ENCODE results near the gene RAPSN. TPM values are rescaled to one million over a fixed set of nuclear protein-coding genes. Genes with fewer than 3 reads are reported as not detected.

Gene RAPSN
- total RNA-seq, 2 experiments from 2014 or later = 0.48 to 0.50 TPM

GRCh38 chr11:47408598-47409439, 40.1 kb downstream of the RAPSN start:
- H3K4me3 Mint-ChIP-seq = peak overlapping the region; percentile 94
- POLR2A ChIA-PET = no interaction called here
- DNase-seq = no peak
- CTCF ChIA-PET = interaction anchor here (0.6 to 1.4 kb wide), 6 partner anchors 16 to 174 kb away, joined by 3 to 4 read pairs (median 3); no protein-coding TSS in a partner anchor
- no peaks in the 10 kb centered on the region for H3K27me3 Mint-ChIP-seq
- peaks cover 22% of the 10 kb centered on the region for H3K4me1 Mint-ChIP-seq
- H3K9me3 Mint-ChIP-seq = no peaks in the 10 kb centered on the region
- peaks cover 2% of the 10 kb centered on the region for H3K36me3 Mint-ChIP-seq (ENCODE audit: low read depth)
- H3K27ac Mint-ChIP-seq = peak overlapping the region; percentile 94

- POLR2A ChIA-PET = interaction anchor here (0.5 to 0.7 kb wide), 3 partner anchors 15 to 1059 kb away, joined by 3 to 4 read pairs (median 3); no protein-coding TSS in a partner anchor
- peak within 1 kb of the TSS; percentile 94 for H3K4me3 Mint-ChIP-seq
- H3K9me3 Mint-ChIP-seq = no peaks in the 10 kb centered on the region
- H3K4me1 Mint-ChIP-seq = peaks cover 22% of the 10 kb centered on the region
- no peaks in the 10 kb centered on the region for H3K36me3 Mint-ChIP-seq (ENCODE audit: low read depth)
- CTCF ChIA-PET = interaction anchor here (0.7 to 1.3 kb wide), 4 partner anchors 11 to 229 kb away, joined by 3 to 8 read pairs (median 4); no protein-coding TSS in a partner anchor
- H3K27me3 Mint-ChIP-seq = no peaks in the 10 kb centered on the region
- peak within 1 kb of the TSS; percentile 94 for H3K27ac Mint-ChIP-seq
- DNase-seq = peak; percentile 89
Observed at GRCh38 chr11:47407746-47408590, 41.0 kb downstream of the RAPSN start, which contains the start of gene SLC39A13. SLC39A13 (plus strand) TSS chr11:47408590; CDS start chr11:47410095, 1,505 bp downstream.

GRCh38 chr11:47406896-47407745, 41.8 kb downstream of the RAPSN start:
- H3K27me3 Mint-ChIP-seq = no peaks in the 10 kb centered on the region
- H3K9me3 Mint-ChIP-seq = no peaks in the 10 kb centered on the region
- H3K36me3 Mint-ChIP-seq (ENCODE audit: low read depth) = no peaks in the 10 kb centered on the region
- H3K27ac Mint-ChIP-seq = peak overlapping the region; percentile 86
- peak overlapping the region; percentile 78 for H3K4me3 Mint-ChIP-seq
- no peak for DNase-seq
- H3K4me1 Mint-ChIP-seq = peaks cover 22% of the 10 kb centered on the region
- POLR2A ChIA-PET = interaction anchor here (0.5 to 0.7 kb wide), 3 partner anchors 14 to 1059 kb away, joined by 3 to 4 read pairs (median 3); no protein-coding TSS in a partner anchor
- CTCF ChIA-PET = interaction anchor here (0.7 to 1.3 kb wide), 3 partner anchors 10 to 228 kb away, joined by 3 to 8 read pairs (median 4); no protein-coding TSS in a partner anchor

- H3K27me3 Mint-ChIP-seq = no peaks in the 10 kb centered on the region
- ChIA-PET CTCF (interaction anchor here (0.6 to 2.0 kb wide), 5 partner anchors 10 to 874 kb away, joined by 3 to 8 read pairs (median 3); partner anchors contain the start of gene ACP2), POLR2A (no interaction called here)
- H3K9me3 Mint-ChIP-seq = no peaks in the 10 kb centered on the region
- H3K4me3 Mint-ChIP-seq = no peak overlapping the region
- H3K4me1 Mint-ChIP-seq = peaks cover 32% of the 10 kb centered on the region
- no peaks in the 10 kb centered on the region for H3K36me3 Mint-ChIP-seq (ENCODE audit: low read depth)
- DNase-seq = no peak
- H3K27ac Mint-ChIP-seq = no peak overlapping the region
Observed at GRCh38 chr11:47403571-47403970, 45.4 kb downstream of the RAPSN start.

- H3K4me1 Mint-ChIP-seq = peaks cover 32% of the 10 kb centered on the region
- no peak overlapping the region for H3K4me3 Mint-ChIP-seq
- H3K27me3 Mint-ChIP-seq = no peaks in the 10 kb centered on the region
- H3K27ac Mint-ChIP-seq = no peak overlapping the region
- H3K9me3 Mint-ChIP-seq = no peaks in the 10 kb centered on the region
- ChIA-PET POLR2A (no interaction called here), CTCF (interaction anchor here (0.6 to 2.0 kb wide), 3 partner anchors 9 to 155 kb away, joined by 3 to 8 read pairs (median 6); partner anchors contain the start of gene ACP2)
- H3K36me3 Mint-ChIP-seq (ENCODE audit: low read depth) = no peaks in the 10 kb centered on the region
- no peak for DNase-seq
Observed at GRCh38 chr11:47403135-47403534, 45.8 kb downstream of the RAPSN start.

GRCh38 chr11:47400768-47401279, 48.1 kb downstream of the RAPSN start:
- Mint-ChIP-seq H3K4me3 (peak overlapping the region; percentile 72), H3K27me3 (no peaks in the 10 kb centered on the region), H3K9me3 (no peaks in the 10 kb centered on the region), H3K36me3 (ENCODE audit: low read depth) (no peaks in the 10 kb centered on the region), H3K4me1 (peaks cover 24% of the 10 kb centered on the region), H3K27ac (peak overlapping the region; percentile 72)
- no peak for DNase-seq
- CTCF ChIA-PET = interaction anchor here (1.2 to 1.7 kb wide), 2 partner anchors 10 to 12 kb away, joined by 4 to 7 read pairs; no protein-coding TSS in a partner anchor
- POLR2A ChIA-PET = interaction anchor here (0.6 kb wide), 1 partner anchor 29 kb away, joined by 4 read pairs; no protein-coding TSS in a partner anchor

GRCh38 chr11:47399860-47400767, 48.8 kb downstream of the RAPSN start:
- H3K27ac Mint-ChIP-seq = peak overlapping the region; percentile 72
- peak; percentile 31 for DNase-seq
- H3K9me3 Mint-ChIP-seq = no peaks in the 10 kb centered on the region
- H3K36me3 Mint-ChIP-seq (ENCODE audit: low read depth) = no peaks in the 10 kb centered on the region
- H3K4me3 Mint-ChIP-seq = peak overlapping the region; percentile 72
- H3K4me1 Mint-ChIP-seq = peaks cover 28% of the 10 kb centered on the region
- ChIA-PET CTCF (interaction anchor here (0.6 to 2.1 kb wide), 6 partner anchors 10 to 253 kb away, joined by 3 to 10 read pairs (median 6); no protein-coding TSS in a partner anchor), POLR2A (interaction anchor here (0.6 kb wide), 2 partner anchors 13 to 29 kb away, joined by 3 to 4 read pairs; no protein-coding TSS in a partner anchor)
- no peaks in the 10 kb centered on the region for H3K27me3 Mint-ChIP-seq

GRCh38 chr11:47398551-47398950, 50.4 kb downstream of the RAPSN start:
- Mint-ChIP-seq H3K4me1 (peaks cover 40% of the 10 kb centered on the region), H3K27ac (no peak overlapping the region), H3K4me3 (no peak overlapping the region), H3K36me3 (ENCODE audit: low read depth) (no peaks in the 10 kb centered on the region), H3K9me3 (no peaks in the 10 kb centered on the region), H3K27me3 (no peaks in the 10 kb centered on the region)
- no peak for DNase-seq
- ChIA-PET POLR2A (no interaction called here), CTCF (interaction anchor here (1.1 to 2.1 kb wide), 3 partner anchors 10 to 25 kb away, joined by 4 to 10 read pairs (median 7); no protein-coding TSS in a partner anchor)

GRCh38 chr11:47398011-47398410, 50.9 kb downstream of the RAPSN start:
- Mint-ChIP-seq H3K27me3 (no peaks in the 10 kb centered on the region), H3K9me3 (no peaks in the 10 kb centered on the region), H3K4me3 (no peak overlapping the region), H3K27ac (no peak overlapping the region), H3K36me3 (ENCODE audit: low read depth) (no peaks in the 10 kb centered on the region), H3K4me1 (peaks cover 42% of the 10 kb centered on the region)
- DNase-seq = no peak
- ChIA-PET CTCF (interaction anchor here (1.1 to 1.7 kb wide), 4 partner anchors 10 to 125 kb away, joined by 3 to 7 read pairs (median 4); no protein-coding TSS in a partner anchor), POLR2A (no interaction called here)

- Mint-ChIP-seq H3K27me3 (no peaks in the 10 kb centered on the region), H3K9me3 (no peaks in the 10 kb centered on the region), H3K4me3 (no peak overlapping the region), H3K36me3 (ENCODE audit: low read depth) (no peaks in the 10 kb centered on the region), H3K4me1 (peaks cover 48% of the 10 kb centered on the region), H3K27ac (peak overlapping the region; percentile 94)
- ChIA-PET CTCF (no interaction called here), POLR2A (no interaction called here)
- DNase-seq = no peak
Observed at GRCh38 chr11:47396049-47396320, 53.0 kb downstream of the RAPSN start.
